NB4 (cell line): ENCODE data around the gene AMIGO2.

Experiments used
- MYC ChIP-seq: IDR thresholded peaks from 2 replicates; pipeline ENCODE4 v1.6.1; 2011; ENCODE audit warnings: low read depth, low read length
- POLR2A ChIP-seq: IDR thresholded peaks from 2 replicates; pipeline ENCODE4 v1.6.1; 2011; ENCODE audit warnings: mild to moderate bottlenecking; ENCODE audit not compliant: insufficient read length; ENCODE audit errors: extremely low read depth
- TF ChIP-seq, protein P1 (sequence below): IDR thresholded peaks from one replicate; pipeline ENCODE4 v1.5.1; 2012; ENCODE audit warnings: low read depth, low read length
- TF ChIP-seq, protein P2 (sequence below): IDR thresholded peaks from 2 replicates; pipeline ENCODE4 v1.6.1; 2011; ENCODE audit warnings: low read depth, low read length

DNA sequence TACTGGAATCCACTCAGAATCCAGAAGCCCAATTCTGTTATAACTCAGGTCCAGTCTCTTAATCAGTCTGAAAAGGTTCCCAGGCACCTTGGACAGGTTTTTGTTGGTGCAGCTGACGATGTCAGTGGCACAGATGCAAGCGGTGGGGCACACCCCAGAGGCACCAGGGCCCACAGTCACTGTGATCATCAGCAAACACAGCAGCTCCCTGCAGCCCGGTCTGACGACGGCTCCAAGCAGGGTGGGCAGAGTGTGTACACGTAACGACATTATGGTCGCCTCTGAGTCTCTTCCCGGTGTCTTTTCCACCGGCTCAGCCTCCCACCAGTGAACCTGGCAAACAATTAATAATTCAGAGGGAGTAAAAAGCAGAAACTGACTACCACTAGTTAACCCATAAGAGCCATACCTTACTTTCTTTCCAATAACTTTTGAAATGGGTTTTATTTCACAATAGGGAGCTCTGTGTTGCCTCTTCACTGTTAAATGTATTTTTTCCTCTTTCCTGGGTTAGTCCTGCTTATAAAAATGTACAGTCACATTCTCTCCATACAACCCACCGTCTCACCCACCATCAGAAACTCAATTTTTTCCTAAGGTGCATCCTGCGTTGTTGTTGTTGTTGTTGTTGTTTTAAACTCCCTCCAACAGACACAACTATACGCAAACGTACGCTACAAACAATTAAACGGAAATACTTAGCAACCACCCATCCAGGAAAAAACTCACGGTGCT is 859 bp downstream of the AMIGO2 start:
- TF ChIP-seq, protein P1, sequence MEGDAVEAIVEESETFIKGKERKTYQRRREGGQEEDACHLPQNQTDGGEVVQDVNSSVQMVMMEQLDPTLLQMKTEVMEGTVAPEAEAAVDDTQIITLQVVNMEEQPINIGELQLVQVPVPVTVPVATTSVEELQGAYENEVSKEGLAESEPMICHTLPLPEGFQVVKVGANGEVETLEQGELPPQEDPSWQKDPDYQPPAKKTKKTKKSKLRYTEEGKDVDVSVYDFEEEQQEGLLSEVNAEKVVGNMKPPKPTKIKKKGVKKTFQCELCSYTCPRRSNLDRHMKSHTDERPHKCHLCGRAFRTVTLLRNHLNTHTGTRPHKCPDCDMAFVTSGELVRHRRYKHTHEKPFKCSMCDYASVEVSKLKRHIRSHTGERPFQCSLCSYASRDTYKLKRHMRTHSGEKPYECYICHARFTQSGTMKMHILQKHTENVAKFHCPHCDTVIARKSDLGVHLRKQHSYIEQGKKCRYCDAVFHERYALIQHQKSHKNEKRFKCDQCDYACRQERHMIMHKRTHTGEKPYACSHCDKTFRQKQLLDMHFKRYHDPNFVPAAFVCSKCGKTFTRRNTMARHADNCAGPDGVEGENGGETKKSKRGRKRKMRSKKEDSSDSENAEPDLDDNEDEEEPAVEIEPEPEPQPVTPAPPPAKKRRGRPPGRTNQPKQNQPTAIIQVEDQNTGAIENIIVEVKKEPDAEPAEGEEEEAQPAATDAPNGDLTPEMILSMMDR = no peak
- no peak for TF ChIP-seq POLR2A
- TF ChIP-seq, protein P2, sequence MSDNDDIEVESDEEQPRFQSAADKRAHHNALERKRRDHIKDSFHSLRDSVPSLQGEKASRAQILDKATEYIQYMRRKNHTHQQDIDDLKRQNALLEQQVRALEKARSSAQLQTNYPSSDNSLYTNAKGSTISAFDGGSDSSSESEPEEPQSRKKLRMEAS = no peak
- no peak for TF ChIP-seq MYC
